ENCODE results near the gene IFITM5.

Gene IFITM5

DNA sequence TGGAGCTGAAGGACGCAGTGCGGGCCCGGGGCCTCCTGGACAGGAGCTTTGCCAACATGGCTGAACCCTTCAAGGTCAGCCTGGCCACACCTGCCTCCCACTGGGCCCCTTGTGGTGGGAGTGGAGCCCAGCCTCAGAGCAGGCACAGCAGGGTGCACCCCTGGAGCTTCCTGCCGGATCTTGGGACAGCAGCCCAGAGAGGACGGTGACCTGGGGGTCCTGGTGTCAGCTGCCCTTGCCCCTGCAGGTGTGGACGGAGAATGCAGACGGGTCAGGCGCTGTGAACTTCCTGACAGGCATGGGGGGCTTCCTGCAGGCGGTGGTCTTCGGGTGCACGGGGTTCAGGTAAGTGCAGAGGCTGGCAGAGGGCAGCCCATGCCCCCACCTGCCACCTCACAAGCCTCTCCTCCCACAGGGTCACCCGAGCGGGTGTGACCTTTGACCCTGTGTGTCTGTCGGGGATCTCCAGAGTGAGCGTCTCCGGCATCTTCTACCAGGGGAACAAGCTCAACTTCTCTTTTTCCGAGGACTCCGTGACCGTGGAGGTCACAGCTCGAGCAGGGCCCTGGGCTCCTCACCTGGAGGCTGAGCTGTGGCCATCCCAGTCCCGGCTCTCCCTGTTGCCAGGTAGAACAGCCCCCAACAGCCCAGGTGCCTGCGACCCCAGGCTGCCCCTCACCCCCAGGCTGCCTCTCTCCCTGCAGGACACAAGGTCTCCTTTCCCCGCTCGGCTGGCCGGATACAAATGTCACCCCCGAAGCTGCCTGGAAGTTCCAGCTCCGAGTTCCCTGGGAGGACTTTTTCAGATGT lies 5.3 kb downstream of the IFITM5 start:
- DNase-seq, result no peak

DNA sequence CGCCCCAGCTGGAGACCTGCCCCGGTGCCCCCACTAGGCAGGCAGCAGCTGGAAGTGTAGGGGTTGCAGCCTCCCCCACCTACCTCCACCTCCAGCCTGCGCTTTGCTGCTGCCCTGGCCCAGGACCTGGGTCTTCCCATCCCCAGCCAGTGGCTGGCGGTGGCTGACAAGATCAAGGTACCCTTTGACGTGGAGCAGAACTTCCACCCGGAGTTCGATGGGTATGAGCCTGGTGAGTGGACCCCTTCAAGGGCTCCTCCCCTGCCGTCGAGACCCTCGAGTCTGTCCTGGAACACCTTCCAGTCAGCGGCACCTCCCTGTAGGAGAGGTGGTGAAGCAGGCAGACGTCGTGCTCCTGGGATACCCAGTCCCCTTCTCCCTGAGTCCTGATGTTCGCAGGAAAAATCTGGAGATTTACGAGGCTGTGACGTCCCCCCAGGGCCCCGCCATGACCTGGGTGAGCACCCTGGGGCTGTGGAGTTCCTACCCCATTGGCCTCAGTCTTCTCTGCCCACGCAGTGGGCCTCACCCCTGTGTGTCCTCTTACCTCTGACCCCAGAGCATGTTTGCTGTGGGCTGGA lies 6.0 kb downstream of the IFITM5 start:
- no peak for DNase-seq

DNA sequence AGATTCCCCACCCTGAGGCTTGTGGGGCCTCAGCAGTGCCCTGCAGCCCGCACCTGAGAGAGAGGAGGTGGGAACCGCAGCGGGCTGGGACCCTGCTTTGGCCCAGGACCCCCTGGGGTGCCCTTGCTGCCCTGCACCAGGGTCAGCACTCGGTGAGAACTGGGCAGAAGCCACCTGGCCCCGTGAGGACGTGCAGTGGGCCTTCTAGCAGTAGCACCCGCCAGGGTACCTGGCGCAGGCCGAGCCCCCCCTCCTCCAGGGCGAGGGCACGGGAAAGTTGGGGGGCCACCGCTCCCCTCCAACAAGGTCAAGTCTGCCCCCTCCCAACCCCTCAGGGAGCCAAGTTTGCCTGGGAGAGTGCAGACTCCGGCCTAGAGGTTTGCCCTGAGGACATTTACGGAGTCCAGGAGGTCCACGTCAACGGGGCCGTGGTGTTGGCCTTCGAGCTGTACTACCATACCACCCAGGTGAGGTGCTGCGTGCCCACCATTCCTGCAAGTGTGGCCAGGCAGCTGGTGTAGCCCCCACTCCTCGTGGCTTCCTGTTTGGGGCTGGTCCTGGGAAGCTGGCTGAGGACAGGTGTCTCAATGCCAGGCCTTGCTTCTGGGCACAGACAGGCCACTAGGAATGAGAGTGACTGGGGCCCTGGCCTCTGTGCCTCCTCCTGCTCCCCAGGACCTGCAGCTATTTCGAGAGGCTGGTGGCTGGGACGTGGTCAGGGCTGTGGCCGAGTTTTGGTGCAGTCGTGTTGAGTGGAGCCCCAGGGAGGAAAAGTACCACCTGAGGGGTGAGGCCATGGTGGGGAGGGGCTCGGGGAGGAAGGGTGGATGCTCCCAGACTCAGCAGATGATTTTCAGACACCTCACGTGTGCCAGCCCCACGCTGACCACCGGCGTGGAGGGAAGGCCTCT lies 6.9 kb downstream of the IFITM5 start:
- no peak for DNase-seq

DNA sequence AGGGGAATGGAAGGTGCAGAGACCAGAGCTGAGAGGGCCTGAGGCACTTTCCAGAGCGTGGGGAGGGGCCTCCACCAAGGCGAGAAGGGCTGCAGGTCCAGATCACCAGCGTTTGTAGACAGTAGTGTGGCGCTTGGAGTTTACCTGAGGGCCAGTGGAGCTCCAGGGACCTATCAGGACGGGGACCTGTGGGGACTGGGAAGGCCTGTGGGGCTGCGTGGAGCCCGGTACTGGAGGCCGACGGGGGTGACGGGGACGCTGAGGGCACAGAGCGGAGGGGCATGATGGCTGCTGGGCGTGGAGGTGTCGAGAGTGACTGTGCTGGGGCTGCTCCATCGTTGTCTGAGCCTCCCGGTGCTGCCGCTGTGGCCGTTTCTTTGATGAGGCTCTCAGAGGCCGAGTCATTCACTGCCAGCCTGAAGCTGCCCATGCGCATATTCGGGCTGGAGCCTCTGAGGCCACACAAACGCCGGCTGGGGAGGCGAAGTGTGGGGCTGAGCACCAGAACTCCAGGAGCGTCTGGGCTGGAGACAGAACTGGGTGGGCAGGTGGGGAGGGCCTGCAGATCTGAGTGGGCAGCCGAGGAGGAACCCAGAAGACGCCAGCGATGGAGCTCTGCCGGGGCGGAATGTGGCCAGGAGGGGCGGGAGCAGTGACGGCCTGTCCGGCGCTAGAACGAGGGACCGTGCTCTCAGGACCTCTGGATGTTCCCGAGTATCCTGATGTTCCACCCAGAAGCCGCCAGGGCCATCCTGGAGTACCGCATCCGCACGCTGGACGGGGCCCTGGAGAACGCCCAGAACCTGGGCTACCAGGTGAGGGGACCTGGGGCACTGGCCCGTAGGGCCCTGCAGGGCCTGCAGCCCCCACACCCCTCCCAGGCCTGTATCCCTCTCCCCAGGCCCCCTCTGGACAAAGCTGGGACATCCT lies 7.8 kb downstream of the IFITM5 start:
- no peak for DNase-seq

DNA sequence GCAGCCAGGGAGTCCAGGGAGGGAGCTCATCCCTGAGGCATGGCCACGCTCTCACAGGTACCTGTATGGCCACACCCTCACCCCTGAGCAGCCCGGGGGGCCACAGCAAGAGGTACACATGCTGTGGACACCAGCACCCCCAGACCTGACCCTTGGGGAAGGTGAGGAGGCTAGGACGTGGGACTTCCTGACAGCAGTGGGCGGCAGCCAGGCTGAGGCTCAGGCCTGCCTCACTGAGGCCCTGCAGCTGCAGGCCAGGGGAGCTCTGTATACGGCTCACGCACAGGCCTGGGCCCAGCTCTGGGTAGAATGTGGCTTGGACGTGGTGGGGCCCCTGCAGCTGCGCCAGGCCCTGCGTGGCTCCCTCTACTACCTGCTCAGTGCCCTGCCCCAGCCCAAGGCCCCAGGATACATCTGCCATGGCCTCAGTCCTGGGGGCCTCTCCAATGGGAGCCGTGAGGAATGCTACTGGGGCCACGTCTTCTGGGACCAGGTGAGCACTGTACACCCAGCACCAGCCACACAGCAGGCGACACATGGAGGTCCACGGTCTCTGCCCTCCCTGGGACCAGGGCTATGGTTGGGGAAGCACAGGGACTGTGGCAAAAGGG lies 8.6 kb downstream of the IFITM5 start:
- DNase-seq, result no peak

DNA sequence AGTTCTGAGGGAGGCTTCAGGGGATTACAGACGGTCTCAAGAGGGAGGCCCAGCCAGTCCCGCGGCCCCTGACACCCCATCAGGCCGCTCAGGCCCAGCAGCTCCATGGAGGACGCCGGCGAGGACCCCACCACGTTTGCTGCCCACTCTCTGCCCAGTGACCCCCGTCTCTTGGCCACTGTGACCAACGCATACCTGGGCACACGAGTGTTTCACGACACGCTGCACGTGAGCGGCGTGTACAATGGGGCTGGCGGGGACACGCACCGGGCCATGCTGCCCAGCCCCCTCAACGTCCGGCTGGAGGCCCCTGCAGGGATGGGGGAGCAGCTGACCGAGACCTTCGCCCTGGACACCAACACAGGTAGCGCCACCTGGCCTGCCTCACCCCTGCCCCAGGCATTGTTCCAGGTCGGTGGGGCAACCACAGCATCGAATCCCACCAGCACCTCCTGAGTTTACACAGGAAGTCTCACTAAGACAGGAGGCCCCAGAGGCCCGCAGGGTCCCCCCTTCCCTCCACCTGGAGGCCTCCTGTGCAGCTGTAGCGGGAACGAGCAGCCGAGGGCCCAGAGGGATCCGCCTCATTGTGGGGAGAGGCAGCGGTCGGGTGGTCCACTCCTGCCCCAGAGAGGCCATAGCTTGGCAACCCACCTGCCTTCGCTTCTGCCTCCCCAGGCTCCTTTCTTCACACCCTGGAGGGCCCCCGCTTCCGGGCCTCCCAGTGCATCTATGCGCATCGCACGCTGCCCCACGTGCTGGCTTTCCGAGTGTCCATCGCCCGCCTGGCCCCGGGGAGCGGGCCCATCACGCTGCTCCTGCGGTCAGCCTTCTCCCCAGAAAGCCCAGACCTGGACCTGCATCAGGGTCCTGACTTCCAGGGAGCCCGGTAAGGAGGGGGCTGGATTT lies 9.4 kb downstream of the IFITM5 start:
- DNase-seq, result no peak

DNA sequence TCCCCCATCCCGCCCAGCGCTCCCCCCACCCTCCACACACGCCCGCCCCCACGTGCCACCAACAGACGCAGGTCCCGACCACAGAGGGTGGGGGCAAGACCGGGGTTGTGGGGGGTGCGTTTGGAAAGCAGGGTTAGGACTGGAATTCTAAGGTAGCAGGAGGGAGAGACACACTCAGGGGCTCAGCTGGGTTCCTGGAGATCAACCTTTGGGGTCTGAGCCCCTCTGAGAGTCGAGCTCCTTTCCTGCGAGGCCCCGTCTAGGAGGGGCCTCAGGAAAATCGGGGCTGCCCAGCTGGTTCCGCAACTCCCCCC lies 10.0 kb downstream of the IFITM5 start:
- peak; percentile 57 for DNase-seq

DNA sequence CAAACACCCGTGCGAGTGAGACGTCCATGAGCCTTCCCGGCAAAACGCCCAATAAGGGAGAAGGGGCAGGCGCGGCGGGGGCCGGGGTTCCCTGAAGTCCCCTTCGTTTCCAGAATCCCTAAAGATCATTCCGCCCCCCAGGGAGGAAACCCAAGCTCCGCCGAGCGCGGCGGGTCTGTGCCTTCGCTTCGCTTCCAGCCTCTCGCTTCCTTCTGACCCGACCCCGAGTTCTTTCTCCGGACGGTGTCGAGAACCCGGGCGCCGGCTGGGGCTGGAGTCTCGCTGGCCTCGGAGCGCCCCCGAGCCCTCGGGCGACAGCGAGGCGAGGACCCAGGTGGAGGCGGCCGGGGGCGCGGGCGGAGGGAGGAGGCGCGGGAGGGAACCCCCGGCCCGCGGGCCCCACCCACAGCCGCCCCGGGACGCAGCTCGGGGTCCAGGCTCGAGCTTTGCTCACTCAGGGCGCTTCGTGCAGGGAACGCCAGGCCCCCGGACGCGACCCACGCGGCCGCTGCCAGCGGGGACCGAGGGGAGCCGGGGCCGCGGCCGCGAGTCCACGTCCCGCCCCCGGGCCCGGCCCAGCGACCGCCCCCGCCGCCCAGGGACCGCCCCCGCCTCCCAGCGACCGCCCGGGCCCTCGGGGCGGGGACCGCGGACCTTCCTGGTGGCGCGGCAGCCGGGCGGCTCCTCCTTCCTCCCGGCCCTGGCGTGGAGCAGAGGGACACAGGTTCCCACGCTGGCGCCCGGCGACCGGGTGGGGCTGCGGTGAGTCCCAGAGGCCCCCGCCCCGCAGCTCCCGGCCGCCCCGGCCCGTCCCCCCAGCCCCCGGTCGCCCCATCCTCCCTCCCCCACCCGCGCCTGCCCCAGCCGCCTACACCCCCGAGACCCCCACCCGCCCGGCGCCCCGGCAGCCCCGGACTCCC lies 10.6 kb downstream of the IFITM5 start, which contains the start of gene PGGHG:
Gene PGGHG (plus strand): TSS at position 649 of the 920 bp plus-strand sequence. CDS start 691 bp downstream, outside the sequence.
- peak; percentile 47 for DNase-seq

DNA sequence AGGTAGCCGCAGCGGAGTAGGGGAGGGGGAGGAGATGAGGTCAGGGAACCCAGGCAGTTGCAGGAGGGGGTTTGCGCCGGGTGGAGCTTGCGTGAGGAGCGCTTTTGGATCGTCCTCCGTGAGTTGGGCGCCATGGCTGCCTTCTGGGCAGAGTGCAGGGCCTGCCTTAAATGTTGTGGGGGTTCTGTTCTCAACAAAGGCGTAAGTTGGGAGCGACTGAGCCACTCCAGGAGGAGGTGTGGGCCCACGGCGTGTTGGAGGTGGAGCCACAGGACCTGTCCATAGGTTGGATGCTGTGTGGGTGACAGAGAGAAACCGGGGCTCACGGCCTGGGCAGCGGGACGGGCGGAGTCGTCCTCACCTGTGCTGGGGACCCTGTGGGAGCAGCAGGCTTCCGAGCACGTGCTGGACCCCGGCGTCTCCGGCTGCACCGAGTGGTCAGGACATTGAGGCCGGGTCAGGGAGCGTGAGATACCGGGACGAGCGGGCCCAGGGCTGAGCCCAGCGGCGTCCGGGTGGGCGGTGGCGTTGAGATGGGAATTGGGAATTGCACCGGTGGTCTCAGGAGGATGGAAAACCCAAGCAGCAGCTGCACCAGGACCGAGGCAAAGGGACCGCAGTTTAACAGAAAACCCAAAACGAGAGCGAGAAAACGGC lies 11.4 kb downstream of the IFITM5 start:
- no peak for DNase-seq

DNA sequence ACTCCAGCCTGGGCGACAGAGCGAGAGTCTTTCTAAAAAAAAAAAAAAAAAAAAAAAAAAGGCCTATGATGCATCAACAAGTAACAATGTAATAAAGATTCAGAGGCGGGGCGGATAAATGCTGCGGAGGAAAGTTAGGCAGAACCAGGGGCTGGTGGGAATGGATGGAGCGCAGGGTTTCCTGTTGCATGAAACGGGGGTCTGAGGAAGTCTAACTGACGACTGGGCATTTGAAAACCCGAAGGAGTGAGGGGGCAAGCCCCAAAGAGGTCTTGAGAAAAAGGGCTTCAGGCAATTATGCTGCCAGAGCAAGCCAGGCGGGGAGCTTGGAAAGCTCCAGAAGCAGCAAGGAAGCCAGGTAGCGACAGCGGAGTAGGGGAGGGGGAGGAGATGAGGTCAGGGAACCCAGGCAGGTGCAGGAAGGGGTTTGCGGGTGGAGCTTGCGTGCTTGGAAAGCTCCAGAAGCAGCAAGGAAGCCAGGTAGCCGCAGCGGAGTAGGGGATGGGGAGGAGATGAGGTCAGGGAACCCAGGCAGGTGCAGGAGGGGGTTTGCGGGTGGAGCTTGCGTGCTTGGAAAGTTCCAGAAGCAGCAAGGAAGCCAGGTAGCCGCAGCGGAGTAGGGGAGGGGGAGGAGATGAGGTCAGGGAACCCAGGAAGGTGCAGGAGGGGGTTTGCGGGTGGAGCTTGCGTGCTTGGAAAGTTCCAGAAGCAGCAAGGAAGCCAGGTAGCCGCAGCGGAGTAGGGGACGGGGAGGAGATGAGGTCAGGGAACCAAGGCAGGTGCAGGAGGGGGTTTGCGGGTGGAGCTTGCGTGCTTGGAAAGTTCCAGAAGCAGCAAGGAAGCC lies 12.1 kb downstream of the IFITM5 start:
- peak; percentile 76 for DNase-seq

DNA sequence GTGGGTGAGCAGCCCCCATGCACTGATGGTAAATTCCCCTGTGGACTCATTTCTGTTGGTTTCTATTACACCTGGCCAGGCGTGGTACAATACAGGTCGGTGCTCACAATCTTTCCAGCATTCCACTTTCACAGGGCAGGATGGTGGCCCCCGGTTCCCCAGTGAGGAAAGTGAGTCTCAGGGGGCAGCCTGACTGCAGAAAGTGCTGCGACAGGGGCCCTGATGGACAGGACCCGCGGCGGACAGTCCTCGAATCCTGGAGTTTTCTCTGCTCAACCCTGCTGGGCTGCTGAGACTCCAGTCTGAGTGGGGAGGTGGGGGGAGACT lies 13.5 kb downstream of the IFITM5 start:
- DNase-seq, result no peak

DNA sequence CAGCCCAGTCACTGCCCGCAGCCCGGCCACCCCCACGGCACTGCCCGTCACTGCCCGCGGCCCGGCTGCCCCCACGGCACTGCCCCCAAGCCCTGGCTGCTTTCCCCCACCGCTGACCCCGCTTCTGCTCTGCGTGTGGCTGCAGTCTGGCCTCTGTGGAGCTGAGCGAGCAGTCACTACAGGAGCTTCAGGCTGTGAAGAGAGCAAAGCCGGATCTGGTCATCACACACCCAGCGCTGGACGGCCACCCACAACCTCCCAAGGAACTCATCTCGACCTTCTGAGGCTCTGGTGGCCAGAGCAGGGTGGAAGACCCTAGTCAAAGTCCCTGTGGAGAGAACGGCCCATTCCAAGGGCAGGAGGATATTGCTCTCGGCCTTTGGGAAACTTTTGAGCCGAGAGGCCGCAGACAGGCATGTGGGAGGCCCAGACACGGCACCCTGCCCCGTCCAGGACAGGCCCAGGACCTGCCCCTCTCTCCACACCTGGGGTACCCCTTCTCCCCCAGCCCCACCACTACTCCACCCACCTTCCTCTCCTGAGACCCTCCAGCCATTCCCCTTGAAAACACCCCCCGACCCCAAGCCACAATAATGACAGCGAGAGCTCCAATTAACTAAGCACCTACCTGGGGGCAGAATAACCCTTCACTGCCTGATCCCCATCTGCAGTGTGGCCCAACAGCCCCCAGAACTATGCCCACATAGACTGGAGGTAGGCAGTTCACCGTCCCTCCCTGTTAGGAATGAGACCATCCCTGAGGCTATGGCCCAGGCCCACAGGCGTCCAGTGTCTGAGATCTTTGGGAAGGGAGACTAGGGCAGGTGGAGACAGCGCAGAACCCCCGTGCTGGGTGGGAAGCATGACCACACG lies 14.1 kb downstream of the IFITM5 start:
- DNase-seq, result no peak

DNA sequence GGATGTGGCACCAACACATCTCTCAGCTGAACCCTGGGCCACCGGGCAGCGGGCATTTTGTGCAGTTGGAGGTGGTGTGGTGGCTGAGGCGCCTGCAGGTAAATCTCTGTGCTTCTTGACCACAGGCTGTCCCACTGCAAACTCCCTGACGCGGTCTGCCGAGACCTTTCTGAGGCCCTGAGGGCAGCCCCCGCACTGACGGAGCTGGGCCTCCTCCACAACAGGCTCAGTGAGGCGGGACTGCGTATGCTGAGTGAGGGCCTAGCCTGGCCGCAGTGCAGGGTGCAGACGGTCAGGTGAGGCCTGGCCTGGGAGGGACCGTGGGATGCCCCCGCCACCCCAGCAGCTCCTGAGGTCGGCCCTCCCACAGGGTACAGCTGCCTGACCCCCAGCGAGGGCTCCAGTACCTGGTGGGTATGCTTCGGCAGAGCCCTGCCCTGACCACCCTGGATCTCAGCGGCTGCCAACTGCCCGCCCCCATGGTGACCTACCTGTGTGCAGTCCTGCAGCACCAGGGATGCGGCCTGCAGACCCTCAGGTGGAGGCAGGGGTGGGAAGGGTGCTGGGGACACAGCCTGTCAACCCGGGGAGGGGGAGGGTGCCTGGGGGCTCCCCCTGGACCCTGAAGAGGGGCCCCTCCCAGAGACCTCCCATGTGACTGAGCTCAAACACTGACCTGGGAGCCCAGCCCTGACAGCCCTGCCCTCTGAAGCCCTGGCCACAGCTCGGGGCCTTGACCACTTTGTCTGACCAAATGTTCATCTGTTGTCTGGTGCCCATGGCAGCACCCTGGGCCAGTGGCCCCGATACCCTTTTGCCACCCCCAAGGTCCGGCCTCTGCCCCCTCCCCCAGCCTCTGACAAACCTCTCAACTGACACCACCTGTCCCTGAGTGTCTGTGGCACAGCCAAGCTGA lies 15.0 kb downstream of the IFITM5 start:
- DNase-seq, result no peak

DNA sequence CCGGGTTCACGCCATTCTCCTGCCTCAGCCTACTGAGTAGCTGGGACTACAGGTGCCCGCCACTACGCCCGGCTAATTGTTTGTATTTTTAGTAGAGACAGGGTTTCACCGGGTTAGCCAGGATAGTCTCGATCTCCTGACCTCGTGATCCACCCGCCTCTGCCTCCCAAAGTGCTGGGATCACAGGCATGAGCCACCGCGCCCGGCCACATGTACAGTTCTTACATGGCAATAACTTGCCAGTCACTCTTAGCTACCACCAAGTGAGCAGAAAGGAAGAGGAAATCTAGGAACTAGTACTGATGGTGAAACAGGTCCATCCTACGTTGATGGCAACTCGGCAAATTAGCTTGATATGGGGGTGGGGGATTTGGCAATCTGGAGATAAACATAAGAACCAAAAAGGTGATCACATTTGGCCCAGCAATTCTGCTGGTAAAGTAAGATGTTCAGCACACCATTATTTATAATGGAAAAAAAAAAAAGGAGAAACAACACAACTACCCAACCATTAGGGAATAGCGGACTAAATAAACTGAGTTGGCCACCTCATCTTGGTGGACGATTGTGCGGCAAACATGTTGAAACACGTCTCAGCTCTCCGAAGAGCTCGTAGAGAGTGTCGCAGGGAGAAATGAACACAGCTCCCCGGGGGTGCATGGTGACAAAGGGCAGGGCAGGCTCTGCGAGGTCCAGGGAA lies 15.8 kb downstream of the IFITM5 start:
- no peak for DNase-seq

DNA sequence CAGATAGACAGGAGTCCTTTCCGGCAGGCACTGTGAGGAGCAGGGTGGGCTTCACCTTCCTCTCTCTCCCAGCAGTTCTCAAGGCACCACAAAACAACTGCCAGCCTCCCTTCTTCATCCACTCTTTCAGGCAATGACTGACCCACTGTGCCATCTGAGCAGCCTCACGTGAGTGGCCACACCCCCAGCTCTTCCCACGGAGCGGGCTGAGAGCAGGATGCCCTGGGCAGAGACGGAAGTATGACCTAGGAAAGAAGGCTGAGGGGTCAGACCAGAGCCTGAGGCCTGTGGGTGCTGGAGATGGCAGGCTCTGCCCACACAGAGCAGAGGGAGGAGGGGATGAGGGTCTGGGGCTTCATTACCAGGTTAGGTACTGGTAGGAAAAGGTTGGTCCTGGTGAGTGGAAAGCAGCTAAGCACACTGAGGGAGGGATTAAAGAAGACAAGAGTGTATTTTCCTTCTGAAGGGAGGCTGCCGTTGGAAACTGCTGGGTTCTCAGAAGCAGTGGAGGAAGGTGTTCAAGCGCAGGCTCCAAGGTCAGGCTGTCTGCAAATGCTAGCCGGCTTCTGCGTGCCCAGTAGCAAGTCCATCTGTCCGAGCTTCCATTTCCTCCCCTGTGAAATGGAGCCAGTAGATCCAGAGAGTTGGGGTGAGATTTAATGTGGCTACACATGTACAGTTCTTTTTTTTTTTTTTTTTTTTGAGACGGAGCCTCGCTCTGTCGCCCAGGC lies 16.5 kb downstream of the IFITM5 start:
- DNase-seq, result no peak

All from effector CD8-positive, alpha-beta T cell (primary cell).